NCI-H510A (cell line): Measurements from ENCODE around the gene APBA2.

Experiments used
- DNase-seq: peaks from one replicate; lab custom pipeline; 2025; lab: John Stamatoyannopoulos, UW

Gene APBA2

DNA sequence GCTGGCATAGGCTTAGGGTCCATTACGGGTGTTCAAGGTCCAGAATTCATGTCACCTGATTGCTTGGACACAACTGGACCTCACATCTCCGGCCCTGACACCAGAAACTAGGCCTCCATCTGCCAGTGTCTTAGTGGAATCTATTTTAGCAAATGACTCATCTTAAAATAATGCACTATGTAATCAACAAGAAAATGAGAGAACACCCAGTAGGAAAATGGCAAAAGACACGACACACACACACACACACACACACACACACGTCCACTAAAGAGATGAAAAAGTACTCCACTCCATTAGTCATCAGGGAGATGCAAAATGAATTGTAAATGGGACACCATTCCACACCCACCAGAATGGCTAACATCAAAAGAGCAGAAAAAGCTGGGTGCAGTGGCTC lies 11.2 kb downstream of the APBA2 start:
- no peak for DNase-seq

DNA sequence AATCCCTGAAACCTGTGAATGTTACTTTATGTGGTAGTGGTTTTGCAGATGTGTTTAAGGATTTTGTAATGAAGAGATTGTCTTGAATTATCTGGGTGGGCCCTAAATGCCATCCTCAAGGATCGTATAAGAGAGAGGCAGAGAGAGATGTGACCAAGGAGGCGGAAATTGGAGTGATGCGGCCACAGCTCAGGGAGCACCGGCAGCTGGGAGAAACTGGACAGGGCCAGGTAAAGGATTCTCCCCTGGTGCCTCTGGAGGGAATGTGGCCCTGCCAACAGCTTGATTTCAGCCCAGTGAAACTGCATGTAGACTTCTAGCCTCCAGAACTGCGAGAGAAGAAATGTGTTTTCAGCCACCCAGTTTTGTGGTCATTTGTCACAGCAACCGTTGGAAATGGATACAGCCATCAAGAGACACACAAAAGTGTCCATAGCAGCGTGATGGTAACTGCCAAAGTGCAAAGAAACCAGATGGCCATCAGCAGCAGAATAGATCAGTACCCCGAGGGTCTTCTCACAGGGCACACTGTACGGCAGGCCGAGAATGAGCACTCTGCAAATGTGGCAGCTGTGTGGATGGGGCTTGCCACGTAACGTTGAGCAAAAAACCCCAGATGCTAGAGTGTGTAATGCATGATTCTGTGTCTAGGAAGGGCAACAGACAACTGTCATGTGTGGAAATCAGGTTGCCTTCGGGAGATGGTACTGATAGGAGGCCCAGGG lies 12.2 kb downstream of the APBA2 start:
- no peak for DNase-seq

DNA sequence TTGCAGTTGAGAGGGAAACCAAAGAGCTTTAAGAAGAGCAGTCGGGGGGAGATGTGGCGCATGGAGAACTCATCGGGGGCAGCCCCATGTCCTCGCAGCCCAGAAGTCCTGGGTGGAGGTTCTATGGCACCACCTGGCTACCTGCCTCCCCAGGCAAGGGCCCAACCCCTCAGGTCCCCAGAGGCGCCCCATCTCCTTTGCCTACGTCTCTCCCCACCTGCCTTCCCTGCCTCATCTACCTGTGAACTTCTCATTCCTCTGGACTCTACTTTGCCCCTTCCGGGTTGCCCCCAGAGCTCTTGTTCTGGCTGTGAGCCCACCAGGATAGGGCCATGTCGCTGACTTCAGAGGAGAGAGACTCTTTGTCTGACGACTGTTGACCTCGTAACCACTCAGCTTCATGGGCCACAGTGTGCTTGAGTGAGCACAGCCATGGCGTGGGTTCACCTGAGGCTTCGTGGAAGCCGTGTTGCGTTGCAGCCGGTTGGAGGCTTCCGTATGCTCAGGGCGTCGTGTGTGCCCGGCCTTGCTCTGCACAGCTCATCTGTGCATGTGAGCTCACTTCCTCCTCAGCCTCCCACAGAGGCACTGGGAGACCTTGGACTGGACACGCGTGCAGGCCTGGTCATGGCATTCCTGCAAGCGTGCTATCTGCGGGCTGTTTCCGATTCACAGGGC lies 13.4 kb downstream of the APBA2 start:
- no peak for DNase-seq

DNA sequence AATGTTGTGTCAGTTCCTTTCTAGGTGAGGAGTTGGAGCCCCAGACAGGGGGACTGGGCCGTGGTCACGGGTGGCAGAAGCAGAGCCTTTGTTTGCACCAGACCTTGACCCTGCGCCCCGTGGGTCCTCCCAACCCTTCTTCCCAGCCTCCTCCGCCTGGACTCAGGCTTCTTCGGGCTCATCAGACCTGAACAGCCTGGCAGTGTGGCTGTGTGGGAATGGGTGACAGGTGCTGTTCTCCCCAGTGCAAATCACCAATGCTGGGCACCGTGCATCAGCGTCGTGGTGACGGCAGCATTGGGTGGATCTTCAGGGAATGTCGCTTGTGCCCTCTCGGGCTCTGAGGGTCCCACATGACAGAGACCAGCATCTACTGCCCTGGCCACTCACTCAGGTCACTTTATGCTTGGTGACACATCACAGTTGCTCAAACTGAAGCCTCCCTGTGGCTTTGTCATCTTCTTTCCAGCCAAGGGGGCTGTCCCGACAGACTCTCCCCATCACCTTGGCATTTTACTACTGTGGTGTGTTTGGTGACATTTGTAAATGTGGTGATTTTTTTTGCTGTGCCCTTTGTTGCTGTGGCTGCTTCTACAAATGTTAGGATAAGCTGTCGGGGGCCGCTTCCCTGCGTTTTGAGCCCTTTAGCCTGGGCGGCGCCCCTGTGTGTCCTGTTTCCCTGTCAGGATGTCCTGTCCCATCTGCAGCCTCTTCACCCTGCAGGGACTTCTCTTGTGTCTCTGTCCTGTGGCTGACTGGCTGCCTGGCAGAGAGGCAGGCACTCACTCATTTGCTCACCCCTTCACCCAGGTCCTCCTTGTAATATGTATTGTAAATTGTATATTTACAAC lies 14.5 kb downstream of the APBA2 start:
- no peak for DNase-seq

DNA sequence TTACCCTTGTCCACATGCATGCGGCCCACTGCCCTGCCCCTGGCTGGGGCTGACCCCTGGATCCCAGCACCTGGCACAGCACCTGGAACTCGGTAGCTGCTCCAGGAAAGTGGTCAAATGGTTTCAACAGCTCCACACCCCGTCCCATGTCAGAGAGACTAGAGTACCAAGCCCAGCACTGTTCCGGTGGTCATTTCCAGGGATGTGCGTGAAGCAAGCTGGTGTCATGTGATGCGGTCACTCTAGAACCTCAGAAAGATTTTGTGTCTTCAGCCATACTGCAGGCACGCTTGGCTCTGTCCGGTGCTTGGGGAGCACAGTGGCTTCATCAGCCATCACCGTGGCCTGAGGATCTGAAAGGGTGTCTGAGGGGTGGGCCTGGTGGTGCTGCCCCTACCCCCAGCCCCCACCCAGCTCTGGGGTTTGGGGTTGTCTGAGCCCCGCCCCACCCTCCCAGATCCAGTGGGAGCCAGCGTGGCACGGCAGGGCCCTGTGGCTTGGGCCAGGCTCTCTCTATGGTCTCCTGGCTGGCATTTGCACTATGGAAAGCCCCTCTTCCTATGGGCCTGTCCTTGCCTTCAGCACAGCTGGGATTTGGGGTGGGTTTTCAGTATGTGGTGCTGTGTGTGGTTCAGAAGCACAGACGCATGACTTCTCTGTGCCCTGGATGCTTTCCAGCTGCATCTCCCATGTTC lies 15.3 kb downstream of the APBA2 start:
- no peak for DNase-seq

DNA sequence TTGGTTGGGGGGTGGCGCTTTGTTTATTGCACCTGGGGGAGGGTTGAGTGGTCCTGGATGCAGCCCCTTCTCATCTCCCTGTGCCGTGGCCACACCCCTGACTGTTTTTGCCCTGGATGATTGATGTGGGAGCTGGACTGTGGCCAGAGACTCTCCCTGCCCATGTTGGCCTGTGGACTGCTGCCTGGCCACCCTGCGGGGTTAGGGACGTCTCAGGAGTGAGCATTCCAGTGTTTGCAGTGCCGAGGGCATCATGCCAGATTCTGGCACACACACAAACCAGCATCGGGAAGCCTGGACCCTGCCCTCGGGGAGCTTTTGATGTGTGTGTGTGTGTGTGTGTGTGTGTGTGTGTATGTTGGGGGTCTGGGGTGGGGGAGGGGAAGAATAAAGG lies 15.8 kb downstream of the APBA2 start:
- no peak for DNase-seq

DNA sequence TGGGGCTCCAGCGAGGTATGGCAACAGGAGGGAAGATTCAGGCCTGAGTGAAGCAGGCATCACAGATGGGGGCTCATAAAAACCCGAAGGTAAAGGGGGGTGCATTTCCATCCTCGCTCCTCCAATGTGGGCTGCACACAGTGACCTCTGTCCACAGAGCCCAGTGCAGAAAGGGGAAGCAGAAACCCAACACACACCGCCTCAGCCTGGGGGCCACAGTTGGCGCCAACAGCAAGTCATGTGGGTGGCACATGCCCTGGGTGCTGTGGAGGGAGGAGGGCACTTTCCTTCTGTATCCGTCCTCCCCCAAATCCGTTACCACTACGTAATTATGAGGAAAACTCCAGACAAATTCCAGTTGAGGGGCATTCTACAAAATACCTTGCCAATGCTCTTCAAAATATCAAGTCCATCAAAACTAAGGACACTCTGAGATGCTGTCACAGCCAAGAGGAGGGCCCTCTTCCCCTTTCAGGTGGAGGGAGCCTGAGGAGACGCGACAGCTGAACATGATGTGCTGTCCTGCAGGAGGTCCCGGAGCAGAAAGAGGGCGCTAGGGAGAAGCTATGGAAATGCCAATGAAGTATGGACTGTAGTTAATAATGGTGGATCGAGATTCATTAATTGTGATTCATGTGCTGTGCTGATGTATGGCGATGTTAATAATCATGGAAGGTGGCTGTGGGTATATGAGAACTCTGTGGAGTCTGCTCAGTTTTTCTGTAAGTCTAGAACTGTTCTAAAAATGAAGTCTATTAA lies 16.4 kb downstream of the APBA2 start:
- no peak for DNase-seq

DNA sequence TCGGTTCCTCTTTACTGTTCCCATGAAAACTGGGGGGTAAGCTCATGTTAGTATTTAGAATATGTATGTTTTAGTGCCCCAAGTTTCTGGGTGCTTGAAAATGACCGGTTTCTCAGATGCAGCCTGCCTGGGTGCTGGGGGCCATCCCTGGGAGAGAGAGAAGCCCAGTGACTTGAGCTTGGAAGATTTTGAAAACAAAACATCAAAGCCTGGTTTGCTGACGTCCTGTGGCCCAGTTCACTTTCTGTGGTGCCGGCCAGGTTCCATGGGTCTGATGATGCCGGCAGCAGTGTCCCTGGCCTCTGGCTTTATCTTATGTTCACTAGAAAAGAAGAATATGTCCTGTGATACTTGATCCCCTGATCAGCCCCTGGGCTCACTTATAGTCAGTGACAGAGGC lies 17.1 kb downstream of the APBA2 start:
- DNase-seq = no peak

DNA sequence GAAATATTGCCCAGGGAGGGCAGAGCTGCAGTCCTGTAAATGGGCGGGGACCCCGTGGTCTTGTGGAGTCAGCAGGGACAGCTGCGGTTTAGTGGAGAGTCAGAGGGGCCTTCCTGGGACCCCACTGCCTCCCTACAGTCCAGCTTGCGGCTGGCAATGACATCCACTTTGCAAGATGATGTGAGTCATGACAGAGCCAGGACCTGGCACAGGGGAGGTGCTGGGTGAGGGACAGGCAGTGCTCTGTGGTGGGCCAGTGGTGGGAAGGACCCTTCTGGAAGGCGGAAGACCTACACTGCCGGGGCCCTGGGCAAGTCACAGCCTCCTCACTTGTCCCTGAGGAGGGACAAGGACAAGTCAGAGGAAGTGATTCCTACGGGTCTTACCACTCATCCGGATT lies 17.8 kb downstream of the APBA2 start:
- DNase-seq = no peak

DNA sequence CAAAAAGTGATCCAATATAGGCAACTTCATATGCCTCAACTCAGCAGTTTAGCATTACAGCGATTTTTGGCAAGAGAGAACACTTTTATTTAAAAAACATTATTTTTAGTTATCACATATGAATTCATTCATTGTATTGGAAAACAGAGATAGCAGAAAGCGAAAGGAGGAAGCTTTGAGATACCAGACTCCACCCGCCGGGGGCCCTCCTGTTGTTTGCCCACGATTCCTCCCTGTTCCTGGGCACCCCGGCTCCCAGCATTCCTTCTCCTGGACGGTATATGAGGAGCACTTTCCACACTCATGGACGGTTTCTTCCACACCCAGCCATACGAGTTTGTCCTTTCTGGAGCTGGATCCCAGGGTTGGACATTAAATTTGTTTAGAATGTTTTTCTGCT lies 18.2 kb downstream of the APBA2 start:
- DNase-seq = no peak

DNA sequence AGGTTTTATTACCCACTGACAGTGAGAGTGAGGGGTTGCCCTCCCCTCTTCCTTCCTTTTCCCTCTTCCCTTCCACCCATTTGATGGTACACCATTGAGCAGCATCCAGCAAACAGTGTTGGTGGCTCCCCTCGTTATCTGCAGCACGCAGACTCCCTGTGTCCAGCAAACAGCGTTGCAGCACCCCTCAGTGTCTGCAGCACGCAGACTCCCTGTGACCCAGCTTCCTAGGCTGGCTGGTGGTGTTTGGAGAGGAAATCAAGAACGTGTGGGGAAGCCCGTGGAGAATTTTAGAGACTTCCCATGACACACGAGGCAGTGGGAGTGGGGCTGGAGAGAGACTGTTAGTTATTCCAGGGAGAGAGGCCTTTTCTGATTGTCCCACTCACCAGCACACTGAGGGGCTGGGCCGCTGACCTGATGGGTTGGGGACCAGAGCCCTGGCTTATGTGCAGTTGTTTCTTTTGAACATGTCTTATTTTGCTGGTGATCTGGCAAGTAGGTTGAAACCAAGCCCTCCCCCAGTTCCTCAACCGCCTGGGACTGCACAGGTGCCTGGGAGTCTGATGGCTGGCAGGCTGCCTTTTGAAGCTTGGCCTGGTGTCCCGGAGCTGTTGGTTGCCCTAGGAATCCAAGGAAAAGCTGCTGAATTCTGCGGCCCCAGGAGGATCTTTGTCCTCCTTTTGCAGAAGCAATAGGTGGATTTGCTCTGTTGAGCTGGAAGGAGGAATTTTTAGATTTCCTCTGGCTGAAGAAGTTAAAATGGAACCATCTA lies 19.0 kb downstream of the APBA2 start:
- DNase-seq = no peak

DNA sequence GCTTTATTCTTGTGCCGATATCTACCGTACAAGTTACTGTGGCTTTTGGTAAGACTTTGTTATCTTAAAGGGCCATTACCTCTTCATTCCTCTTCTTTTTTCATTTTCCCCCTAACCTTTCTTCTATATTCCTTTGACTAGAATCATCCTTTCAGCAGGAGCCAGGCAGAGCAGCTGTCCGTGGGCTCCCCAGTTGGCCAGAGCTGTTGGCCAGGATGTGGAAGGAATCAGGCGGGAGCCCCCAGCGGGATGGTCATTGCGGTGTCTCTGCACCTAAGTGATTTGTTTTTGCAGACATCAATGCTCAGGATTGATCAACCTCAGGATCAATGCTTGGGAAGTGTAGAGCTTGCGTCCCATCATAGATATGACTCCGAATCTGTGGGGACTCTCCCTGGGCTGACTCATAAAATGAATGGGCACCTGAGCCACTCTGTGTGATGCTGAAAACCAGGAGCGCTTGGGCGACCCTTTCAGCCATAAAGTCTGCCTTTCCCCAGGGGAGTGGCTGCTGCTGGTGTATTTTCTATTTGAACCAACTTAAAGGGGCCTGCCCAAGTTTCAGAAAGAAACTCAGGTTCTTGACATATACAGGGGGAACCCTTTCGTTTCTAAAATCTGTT lies 21.7 kb downstream of the APBA2 start:
- DNase-seq = no peak

DNA sequence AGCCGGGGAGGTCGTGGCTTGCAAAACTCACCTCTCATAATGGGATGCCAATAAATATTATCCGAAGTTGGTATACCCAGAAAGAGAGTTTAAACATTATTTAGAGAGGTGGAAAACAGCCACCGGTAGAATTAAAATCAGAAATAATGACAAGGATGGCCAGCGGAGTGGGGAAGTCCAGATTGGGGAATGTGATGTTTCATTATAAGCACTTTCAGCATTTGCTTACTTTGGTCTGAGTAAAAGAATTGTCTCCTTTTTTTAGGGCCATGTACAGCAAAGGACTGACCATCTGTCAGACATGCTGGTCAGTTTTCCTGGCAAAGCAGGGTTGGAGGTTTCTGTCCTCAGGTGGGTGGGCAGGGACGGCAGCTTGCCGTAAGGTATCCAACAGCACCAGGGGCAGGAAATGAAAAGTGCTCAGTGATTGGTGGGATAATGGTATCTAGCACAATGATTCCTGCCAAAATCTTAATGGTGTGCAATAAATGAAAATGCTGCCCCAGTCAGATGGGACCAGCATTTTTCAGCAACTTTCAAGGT lies 24.3 kb downstream of the APBA2 start:
- no peak for DNase-seq

DNA sequence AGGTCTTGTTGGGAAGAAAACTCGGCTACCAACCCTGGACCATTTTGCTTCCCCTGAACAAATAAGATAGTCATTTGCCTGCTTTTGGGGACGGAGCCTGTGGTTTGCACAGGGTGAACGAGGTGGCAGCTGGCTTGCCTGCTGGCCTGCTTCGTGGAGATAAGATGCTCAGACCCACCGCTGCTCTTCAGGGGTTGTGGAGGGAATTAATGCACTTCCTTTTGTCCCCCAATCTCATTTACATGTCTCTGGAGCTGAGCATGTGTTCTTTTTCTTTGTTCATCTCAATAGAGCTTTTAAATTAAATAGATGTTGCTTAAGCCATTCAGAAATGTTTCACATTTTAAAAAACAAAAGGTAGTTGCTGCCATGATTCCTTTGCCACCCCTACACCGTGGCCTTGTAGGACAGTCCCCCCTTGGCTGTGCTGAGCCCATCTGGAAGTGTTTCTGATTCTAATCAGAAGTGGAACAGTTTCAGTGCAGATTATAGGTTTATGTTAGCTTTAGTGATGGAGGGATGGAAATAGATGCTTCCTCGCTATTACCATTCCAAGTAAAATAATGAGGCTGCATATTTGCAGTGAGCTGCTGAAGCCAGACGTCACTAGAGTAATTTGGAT lies 25.6 kb downstream of the APBA2 start:
- DNase-seq = no peak

DNA sequence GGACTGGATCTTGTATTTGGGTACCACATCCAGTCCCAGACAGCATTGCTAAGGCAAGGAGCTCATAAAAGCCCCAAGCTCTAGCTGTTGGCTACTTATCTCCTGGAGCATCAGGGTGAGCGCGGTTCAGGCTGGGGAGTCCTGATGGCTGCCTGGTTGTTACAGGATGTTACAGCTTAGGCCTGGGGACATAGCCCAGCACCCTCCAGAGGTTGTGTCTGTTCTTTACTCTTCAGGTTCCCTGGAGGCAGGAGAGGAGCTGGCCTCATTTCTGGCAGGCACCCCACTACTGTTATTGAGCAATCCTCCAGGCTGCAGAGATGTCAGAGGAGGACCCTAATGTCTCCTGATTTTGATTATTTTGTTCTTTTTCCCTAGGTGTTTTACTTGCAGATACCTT lies 26.6 kb downstream of the APBA2 start:
- no peak for DNase-seq

DNA sequence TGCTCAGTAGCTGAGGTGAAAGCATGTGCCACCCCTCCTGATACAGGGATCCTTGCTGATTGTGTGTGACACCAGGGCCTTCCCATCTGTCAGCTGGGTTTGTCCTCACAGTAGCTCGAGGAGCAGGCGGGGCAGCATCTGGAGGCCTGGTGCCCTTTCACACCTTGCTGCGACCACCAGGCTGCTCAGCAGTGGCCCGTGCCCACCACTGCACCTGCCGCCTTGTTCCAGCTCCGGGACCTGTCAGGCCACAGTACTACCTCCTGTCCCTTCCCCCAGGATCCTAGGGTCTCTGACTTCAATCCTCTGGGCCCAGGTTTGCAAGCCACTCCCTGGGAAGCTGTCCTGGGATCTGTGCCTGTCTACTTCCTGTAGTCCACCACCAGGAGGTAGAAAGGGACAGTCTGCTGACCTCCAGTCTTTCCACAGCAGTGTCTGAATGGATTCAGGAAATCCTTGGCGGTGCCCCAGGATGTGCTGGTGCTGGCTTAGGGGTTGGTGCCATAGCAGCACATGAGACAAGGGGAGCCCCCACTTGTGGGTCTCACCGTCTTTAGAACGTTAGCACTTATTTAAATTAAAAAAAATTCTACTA lies 27.5 kb downstream of the APBA2 start:
- no peak for DNase-seq

DNA sequence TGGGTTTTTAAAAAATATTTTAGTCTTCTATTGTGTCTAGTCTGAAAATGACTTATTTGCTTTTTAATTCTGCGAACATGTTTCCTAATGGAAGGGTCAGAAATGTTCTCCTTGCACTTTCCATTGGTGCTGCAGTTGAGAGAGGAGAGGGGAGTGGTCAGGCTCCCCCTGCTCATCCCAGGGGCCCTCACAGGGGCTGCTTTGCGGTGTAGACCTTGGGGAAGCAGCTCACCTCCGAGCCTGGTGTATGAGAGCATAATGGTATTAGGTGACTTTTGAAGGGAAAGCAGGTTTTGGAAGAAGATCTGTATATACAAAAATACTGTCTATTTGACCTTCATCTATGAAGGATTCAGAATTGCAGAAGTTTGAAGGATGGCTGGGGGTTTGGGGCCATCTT lies 28.3 kb downstream of the APBA2 start:
- DNase-seq = no peak

DNA sequence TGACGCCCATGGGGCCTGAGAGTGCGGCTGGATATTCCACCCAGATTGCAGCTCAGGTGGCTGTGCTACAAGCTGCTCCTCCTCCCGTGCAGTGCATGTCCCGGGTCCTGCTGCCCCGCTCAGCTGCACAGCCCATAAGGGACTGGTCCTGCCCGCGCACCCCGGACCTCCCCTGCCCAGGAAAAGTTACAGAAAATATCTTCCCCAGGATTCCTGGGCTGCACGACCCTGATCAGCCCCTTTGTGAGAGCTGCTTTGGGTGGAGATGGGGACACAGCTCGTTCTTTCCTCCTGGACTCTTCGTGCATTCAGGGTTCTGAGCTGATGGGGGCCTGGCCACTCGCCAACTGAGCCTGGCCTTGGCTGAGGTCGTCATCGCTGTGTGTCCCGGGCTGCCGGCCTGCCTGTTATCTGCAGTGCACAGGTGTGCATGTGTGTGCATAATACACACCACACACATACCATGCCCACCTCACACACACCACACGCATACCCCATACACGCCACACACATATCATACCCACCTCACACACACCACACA lies 28.8 kb downstream of the APBA2 start:
- no peak for DNase-seq
